GM12878 (cell line): Measurements from ENCODE around the gene PGLYRP1.

Source experiments
- BCL11A ChIP-seq: IDR thresholded peaks from 2 replicates; pipeline ENCODE4 v1.6.1; 2011; ENCODE audit warnings: low read depth, low read length
- E2F4 ChIP-seq: IDR thresholded peaks from 2 replicates; pipeline ENCODE4 v1.6.1; 2012; ENCODE audit warnings: low read depth, low read length, improper control_type of control experiment
- ZNF274 ChIP-seq: IDR thresholded peaks from one replicate; pipeline ENCODE4 v1.8.0; 2011; ENCODE audit not compliant: insufficient read length, insufficient read depth
- TF ChIP-seq, protein P1 (sequence below): fragments of 450-650 bp; IDR thresholded peaks from 2 replicates; pipeline ENCODE4 v1.6.1; 2017; ENCODE audit warnings: antibody characterized with exemption, mild to moderate bottlenecking, moderate library complexity

DNA sequence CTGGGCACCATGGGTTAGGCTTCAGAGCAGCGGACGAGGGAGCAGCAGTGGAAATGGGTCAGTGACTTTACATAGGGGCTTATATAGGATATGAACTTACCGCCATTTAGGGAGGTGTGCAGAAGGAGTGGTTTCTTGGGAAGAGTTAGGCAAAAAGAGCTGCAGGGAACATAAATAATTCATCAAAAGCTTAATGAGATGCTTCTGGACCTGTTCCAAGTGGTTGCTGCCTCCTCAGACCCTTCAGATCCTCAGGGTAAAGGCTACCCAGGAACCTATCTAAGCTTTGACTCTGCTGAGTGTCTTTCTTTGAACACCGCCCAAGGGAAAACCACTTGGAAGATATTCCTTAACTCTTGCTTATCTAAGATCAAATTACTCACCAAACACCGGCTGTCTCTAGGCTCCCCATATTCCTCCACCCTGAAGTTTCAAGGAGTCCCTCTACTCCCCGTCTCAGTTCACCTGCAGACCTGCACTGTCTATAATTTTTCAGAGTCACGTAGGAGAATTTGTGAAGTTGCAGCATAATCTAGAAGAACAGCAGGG lies 18.2 kb upstream of the PGLYRP1 start, which contains the start of gene IGFL4:
- TF ChIP-seq E2F4 (no peak), BCL11A (no peak), ZNF274 (no peak)
- TF ChIP-seq, protein P1, sequence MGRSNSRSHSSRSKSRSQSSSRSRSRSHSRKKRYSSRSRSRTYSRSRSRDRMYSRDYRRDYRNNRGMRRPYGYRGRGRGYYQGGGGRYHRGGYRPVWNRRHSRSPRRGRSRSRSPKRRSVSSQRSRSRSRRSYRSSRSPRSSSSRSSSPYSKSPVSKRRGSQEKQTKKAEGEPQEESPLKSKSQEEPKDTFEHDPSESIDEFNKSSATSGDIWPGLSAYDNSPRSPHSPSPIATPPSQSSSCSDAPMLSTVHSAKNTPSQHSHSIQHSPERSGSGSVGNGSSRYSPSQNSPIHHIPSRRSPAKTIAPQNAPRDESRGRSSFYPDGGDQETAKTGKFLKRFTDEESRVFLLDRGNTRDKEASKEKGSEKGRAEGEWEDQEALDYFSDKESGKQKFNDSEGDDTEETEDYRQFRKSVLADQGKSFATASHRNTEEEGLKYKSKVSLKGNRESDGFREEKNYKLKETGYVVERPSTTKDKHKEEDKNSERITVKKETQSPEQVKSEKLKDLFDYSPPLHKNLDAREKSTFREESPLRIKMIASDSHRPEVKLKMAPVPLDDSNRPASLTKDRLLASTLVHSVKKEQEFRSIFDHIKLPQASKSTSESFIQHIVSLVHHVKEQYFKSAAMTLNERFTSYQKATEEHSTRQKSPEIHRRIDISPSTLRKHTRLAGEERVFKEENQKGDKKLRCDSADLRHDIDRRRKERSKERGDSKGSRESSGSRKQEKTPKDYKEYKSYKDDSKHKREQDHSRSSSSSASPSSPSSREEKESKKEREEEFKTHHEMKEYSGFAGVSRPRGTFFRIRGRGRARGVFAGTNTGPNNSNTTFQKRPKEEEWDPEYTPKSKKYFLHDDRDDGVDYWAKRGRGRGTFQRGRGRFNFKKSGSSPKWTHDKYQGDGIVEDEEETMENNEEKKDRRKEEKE = no peak
